Progenitor cell of endocrine pancreas (in vitro differentiated cells): ENCODE results near the gene MDH1B. TPM values are rescaled to one million over a fixed set of nuclear protein-coding genes. Genes with fewer than 3 reads are reported as not detected.
"Not testable (repeated sequence)": the region's sequence is repeated elsewhere in the genome, so short reads cannot be mapped to it uniquely, and the experiment has no call there.

Experiments
- DNase-seq: peaks from one replicate; pipeline ENCODE4 v3.0.0; 2021; ENCODE audit warnings: low spot score; ENCODE audit not compliant: unreplicated experiment
- H3K27ac Mint-ChIP-seq: 2 replicates; pipeline ENCODE4 v1.8.0; 2021; ENCODE audit warnings: mild to moderate bottlenecking, moderate library complexity, mixed read lengths
- H3K27me3 Mint-ChIP-seq: 2 replicates; pipeline ENCODE4 v1.8.0; 2021; ENCODE audit warnings: mixed read lengths
- H3K36me3 Mint-ChIP-seq: 2 replicates; pipeline ENCODE4 v1.8.0; 2022; ENCODE audit warnings: mixed read lengths; ENCODE audit not compliant: insufficient read depth
- H3K4me1 Mint-ChIP-seq: 2 replicates; pipeline ENCODE4 v1.8.0; 2021; ENCODE audit warnings: low read depth, mixed read lengths
- H3K4me3 Mint-ChIP-seq: 2 replicates; pipeline ENCODE4 v1.8.0; 2021; ENCODE audit warnings: low read depth, mild to moderate bottlenecking, moderate library complexity, mixed read lengths
- H3K9me3 Mint-ChIP-seq: 2 replicates; pipeline ENCODE4 v1.8.0; 2021; ENCODE audit warnings: low read depth, mixed read lengths
- CTCF ChIP-seq: fragments of 200-600 bp; sonication (generic); IDR thresholded peaks from one replicate; pipeline ENCODE4 v1.5.0; 2021; ENCODE audit warnings: antibody characterized with exemption, mild to moderate bottlenecking; ENCODE audit not compliant: unreplicated experiment
- total RNA-seq: library from RNA; stranded (reverse); gene quantifications from 2 replicates; pipeline ENCODE4 v1.2.1, GENCODE V29; 2021

Gene MDH1B
- total RNA-seq, 1 donor from 2014 or later = 2.8 TPM

- H3K4me1 Mint-ChIP-seq = no peaks in the 10 kb centered on the region
- H3K36me3 Mint-ChIP-seq = no peaks in the 10 kb centered on the region
- no peak within 1 kb of the TSS for H3K4me3 Mint-ChIP-seq
- DNase-seq = no peak
- no peak within 1 kb of the TSS for H3K27ac Mint-ChIP-seq
- TF ChIP-seq CTCF = no peak
- H3K27me3 Mint-ChIP-seq = peaks cover 28% of the 10 kb centered on the region
- peaks cover 4% of the 10 kb centered on the region for H3K9me3 Mint-ChIP-seq
Observed at GRCh38 chr2:206718296-206718695, 46.8 kb downstream of the MDH1B start, which contains the start of gene DYTN. Gene DYTN (minus strand): TSS chr2:206718396. CDS start chr2:206718279, 117 bp downstream.

- Mint-ChIP-seq H3K4me1 (no peaks in the 10 kb centered on the region), H3K27me3 (peaks cover 32% of the 10 kb centered on the region), H3K36me3 (no peaks in the 10 kb centered on the region), H3K4me3 (no peak overlapping the region), H3K27ac (no peak overlapping the region), H3K9me3 (peaks cover 4% of the 10 kb centered on the region)
- no peak for TF ChIP-seq CTCF
- DNase-seq = no peak
Observed at GRCh38 chr2:206716623-206717022, 48.5 kb downstream of the MDH1B start.

- peaks cover 35% of the 10 kb centered on the region for H3K27me3 Mint-ChIP-seq
- not testable (repeated sequence) for H3K9me3 Mint-ChIP-seq, DNase-seq, H3K4me3 Mint-ChIP-seq, H3K27ac Mint-ChIP-seq, H3K4me1 Mint-ChIP-seq, H3K36me3 Mint-ChIP-seq
Observed at GRCh38 chr2:206715183-206715582, 49.9 kb downstream of the MDH1B start.

- DNase-seq = no peak
- no peak overlapping the region for H3K4me3 Mint-ChIP-seq
- TF ChIP-seq CTCF = no peak
- peaks cover 32% of the 10 kb centered on the region for H3K27me3 Mint-ChIP-seq
- H3K36me3 Mint-ChIP-seq = no peaks in the 10 kb centered on the region
- H3K4me1 Mint-ChIP-seq = no peaks in the 10 kb centered on the region
- H3K27ac Mint-ChIP-seq = no peak overlapping the region
- H3K9me3 Mint-ChIP-seq = no peaks in the 10 kb centered on the region
Observed at GRCh38 chr2:206713746-206714145, 51.4 kb downstream of the MDH1B start.

- H3K4me3 Mint-ChIP-seq = no peak overlapping the region
- H3K36me3 Mint-ChIP-seq = no peaks in the 10 kb centered on the region
- no peak overlapping the region for H3K27ac Mint-ChIP-seq
- TF ChIP-seq CTCF = no peak
- no peaks in the 10 kb centered on the region for H3K4me1 Mint-ChIP-seq
- H3K9me3 Mint-ChIP-seq = no peaks in the 10 kb centered on the region
- peaks cover 37% of the 10 kb centered on the region for H3K27me3 Mint-ChIP-seq
- DNase-seq = no peak
Observed at GRCh38 chr2:206708286-206708685, 56.8 kb downstream of the MDH1B start.

GRCh38 chr2:206707164-206707701 is 57.9 kb downstream of the MDH1B start:
- DNase-seq = no peak
- TF ChIP-seq CTCF = no peak
- Mint-ChIP-seq H3K27me3 (peaks cover 45% of the 10 kb centered on the region), H3K4me3 (no peak overlapping the region), H3K4me1 (no peaks in the 10 kb centered on the region), H3K36me3 (no peaks in the 10 kb centered on the region), H3K9me3 (no peaks in the 10 kb centered on the region), H3K27ac (no peak overlapping the region)
